Activated naive CD8-positive, alpha-beta T cell treated with anti-CD3 and anti-CD28 coated beads, Interleukin-2, amount 50 U/mL, for 16 hours (primary cell): ENCODE results near the gene TMEM125.

ENCODE experiments used
- DNase-seq: peaks from one replicate; pipeline ENCODE4 v3.0.0-alpha.2; 2020; ENCODE audit warnings: low read depth, low spot score

TMEM125 gene

DNA sequence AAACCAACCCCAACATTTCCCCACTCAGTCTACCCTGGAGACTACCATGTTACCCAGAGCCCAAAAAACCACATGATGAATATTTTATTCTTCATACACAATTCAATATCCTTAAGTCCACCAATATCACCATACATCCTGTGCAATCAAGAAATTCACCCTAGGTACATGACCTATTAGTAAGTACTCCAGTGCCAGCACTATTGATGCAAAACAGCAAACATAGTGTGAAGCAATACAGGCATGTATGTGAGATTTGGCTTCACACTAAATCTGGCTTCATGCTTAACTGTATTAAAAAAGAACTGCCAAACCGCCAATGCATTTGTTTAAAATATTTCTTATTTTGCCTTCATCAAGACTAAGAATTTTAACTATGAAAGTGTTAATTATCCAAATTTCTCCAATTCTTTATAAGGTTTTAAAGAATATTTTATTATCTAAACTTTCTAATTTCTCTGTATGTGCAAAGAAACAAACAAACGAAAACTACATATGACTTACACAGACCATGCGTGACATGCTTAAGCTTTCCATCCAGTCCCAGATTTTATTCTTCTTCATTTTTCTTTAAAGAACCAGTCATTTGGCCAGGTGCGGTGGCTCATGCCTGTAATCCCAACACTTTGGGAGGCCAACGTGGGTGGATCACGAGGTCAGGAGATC lies 22.4 kb upstream of the TMEM125 start:
- no peak for DNase-seq

DNA sequence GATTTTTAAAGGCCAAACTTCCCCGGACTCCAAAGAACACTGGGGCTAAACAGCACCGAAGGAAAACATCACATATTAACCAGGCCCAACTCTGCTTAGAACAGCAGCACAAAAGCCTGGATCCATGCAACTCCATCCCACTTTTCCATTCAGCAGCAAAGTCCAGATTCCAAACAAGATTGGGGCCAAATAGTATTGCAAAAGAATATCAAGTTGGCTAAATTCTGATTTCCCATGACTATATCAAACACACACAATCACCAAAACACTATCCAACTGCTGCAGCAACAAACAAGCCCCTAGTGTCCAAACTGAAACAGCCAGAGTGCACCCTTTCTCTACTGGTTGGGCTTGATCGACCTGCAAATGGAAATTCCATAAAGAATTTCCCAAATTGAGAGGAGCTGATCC lies 19.4 kb upstream of the TMEM125 start:
- no peak for DNase-seq

- no peak for DNase-seq
Measured at GRCh38 chr1:43251024-43251423, 18.8 kb upstream of the TMEM125 start.

DNA sequence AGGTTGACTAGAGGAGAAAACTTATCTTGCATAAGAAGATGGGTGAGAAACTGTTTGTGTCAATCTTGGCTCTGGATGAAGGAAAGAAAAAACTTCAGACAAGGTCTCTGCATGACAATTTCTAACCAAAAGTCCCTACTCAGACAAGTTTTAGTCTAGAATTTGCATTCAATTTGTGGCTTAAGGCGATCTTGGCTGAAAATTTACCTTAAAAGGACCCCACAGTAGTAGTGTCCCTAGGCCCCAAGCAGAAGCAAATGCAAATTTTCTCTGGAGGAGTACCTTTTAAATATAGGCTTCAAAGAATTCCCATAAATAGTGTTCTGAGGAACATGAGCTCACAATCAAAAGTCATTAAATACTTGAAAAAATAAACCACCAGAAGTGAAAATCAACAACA lies 17.6 kb upstream of the TMEM125 start:
- DNase-seq = no peak

DNA sequence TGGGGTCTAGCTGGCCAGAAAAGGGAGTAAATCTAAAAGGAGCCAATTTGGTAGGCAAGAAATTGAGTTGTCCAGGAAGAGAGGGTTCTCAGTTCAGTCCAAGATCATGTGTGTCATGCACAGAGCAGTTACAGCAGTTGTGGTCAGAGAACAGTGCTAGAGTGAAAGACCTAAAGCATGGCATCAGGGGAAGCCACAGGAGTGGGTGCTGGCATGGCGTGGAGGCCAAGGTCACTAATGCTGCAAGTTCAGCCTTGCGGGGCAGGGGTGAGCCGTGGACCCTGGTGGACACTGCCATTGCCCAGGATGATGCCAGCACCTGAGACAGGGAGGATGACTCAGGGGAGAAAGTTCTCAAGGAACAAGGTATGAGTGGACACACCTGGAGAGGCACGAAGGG lies 16.6 kb upstream of the TMEM125 start:
- DNase-seq = no peak

- no peak for DNase-seq
Measured at GRCh38 chr1:43253876-43254275, 15.9 kb upstream of the TMEM125 start.

DNA sequence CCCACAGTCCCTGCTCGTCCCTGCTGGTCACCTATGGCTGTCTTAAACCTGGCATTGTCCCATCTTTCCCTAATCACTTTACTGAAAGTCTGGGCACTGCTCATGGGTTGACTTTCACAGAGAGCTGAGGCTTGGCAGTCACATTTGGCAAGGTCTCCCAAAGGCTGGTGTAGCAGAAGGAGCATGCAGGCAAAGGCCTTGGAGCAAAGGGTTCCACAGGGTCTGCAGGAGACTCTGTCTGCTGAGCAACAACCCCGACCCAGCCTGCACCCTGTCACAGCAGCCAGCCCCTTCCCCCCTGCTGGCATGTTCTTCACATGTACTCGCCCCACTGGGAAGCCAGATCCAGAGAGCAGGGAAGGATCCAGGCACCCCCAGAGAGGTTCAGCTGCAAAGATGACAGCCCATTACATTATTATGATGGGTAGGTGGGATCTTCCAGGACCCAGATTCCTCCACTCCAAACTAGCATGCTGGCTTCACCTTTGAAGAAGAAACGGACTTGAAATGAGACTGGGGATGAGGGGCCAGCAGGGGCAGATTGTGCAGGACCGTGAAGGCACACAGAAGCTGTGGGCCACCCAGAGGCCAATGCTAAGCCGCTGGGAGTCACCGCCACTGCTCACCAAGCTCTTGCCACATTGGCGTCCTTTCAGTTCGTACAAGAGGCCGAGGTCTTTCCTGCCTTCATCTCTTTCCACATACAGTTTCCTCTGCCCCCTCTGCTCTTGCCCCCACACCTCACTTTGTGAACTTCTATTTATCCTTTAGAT lies 14.2 kb upstream of the TMEM125 start:
- DNase-seq = no peak

DNA sequence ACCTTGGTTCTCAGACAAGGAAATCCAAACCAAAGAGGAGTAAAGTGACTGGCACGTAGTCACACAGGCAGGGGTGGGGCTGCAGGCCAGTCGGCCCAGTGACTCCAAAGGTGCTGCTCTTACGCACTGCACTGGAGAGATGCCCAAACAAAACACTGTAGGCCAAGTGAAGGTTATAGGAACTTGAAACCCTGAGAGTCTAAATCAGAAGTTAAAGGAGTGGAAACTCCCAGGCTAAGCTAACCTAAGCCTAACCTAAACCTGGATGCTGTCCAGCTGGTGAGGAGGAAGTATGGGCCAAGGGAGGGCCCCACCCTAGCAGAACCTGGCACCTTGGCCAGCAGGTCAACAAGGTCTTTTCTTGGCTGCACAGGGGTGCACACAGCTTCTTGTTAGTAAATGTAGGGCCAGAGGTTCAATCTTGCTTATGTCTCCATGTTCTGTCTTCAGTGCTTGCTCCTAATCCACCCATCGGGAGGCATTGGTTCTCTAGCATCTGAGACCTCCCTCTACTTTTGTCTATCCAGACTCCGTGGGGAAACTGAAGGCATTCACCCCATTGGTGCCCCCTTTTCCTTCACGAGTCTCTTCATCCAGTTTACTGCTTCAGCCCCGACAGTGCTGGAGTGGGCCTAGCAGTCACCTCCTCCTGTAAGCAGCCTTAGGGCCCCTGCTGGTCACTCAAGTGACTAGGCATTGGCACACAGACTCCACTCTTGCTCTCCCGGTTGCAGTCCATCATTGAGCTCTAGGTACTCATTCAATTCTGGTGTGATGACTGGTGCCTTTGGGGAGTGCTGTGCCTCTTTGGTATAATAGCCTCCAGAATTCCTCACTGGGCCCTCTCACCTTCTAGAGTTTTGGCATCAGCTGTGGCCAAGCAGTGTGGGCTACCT lies 12.9 kb upstream of the TMEM125 start:
- no peak for DNase-seq

DNA sequence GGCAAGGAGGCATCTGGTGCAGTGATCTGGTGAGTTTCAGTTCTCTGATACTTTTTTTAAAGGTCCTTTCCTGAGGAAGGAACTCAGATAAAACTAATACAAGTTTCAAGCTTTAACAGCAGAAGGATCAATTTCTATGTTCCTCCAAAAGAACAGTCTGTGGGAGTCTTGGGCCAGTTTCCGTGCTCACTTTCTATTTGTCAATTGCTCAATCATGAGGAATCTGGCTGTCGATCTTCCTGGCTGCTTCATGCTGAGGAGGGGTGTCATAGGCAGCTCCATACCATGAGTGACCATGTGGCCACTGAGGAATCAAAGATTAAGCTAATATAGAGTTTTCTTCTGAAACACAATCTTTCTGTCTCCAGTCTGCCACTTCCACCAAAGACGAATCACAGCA lies 11.4 kb upstream of the TMEM125 start:
- DNase-seq = no peak

DNA sequence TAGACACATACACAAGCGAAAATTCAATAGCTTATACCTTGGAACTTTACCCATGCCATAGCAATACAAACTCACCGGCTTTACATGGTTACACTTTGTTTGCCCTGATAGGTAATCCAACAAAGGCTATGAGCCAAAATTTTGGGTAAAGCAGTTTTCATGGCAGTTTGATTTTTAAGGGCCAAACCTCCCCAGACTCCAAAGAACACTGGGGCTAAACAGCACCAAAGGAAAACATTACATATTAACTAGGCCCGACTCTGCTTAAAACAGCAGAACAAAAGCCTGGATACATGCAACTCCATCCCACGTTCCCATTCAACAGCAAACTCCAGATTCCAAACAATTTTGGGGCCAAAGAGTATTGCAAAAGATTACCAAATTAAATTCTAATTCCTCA lies 4.4 kb upstream of the TMEM125 start:
- no peak for DNase-seq

- no peak for DNase-seq
Measured at GRCh38 chr1:43266881-43267280, 2.9 kb upstream of the TMEM125 start.

DNA sequence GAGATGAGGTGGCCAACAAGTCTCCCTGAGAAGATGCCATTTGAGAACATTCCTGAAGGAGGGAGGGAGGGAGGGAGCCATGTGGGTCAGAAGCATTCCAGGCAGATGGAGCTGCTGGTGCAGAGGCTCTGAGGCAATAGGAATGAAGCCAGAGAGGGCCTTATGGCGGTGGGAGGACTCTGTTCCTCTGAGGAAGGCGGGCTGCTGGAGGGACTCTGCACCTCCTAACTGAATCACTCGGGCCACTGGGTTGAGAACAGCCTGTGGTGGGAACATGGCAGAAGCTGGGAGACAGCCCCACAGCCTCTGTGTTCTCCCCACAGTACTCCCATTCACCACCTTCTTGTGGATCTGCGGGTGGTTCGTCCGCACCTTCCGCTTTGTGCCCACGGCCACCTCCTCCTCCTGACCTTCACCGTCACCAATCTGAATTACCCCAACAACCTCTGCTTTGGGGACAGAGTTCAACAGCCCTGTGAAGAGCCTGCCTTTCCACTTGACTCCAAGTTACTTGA lies 2.4 kb upstream of the TMEM125 start:
- no peak for DNase-seq

- no peak for DNase-seq
Measured at GRCh38 chr1:43267818-43268425, 1.9 kb upstream of the TMEM125 start.

DNA sequence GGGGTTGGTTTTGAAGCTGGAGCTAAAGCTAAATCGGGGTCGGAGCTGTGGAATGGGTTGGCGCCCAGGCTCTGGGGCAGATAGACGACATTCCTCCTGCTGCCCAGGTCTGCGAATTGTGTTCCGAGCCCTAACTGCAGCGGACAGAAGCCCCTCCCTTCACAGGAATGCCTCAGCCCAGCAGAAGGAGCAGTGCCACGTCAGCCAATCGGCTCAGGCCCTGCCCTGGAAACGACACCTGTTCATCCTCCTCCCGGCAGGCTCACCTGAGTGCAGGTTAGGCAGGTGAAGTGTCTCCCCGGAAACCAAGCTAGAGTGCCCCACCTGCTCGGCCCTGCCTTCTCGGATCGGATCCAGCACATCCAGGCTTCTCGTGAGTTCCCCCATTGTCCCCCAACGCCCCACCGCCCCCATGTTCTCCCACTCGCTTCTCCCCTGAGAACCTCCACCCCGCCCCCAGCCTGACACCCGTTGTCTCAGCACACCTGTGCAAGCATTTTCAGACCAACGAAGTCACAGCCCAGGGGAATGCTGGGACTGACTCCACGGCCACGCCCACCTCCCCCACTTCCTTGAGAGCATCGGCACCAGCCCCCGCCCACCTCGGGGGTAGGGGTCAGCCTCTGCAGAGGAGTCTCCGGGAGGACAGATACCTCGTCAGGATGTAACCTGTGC lies 775 bp downstream of the TMEM125 start:
- DNase-seq = no peak

DNA sequence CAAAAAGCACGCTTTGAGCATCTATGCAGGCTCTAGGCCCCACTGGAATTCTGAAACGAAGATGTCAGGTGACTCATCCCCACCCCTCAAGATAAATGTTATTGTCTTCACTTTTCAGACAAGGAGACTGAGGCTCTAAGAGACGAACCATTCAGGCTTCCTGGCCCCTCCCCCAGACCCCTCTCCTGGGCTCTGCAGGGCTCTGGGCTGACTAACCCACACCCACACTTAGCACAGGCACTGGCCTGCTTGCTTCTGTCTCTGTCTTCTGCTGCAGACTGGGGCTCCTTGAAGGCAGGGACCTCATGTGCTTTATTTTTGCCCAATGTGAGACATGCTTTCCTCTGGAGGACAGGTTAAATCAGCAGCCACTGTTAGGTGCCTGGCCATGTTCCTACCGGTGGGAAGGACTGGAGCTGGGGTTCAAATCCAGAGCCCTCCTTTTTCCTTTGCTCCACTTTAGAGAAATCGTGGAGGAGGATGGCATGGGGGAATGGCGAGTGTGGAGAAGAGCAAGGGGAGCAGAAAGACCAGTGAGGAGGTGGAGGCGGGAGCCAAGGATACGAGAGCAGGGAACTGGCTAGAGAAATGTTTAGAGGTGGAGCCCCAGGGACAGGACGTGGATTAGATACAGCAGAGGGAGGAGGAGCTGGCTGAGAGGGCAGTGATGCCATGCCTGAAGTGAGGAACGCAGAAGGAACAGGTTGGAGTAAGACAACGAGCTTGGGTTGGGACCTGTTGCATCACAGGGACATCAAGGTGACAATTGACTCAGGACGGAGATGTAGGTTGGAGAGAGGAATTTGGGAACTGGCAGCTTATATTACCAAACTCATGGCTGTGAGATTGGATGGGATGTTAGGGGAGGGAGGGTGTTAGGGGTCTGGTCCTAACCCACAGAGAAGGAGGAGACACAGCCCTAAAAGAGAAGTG lies 1.7 kb downstream of the TMEM125 start:
- no peak for DNase-seq

- DNase-seq = no peak
Measured at GRCh38 chr1:43272161-43272560, 2.4 kb downstream of the TMEM125 start.

- DNase-seq = no peak
Measured at GRCh38 chr1:43272576-43273571, 3.1 kb downstream of the TMEM125 start.

- no peak for DNase-seq
Measured at GRCh38 chr1:43273708-43274107, 3.9 kb downstream of the TMEM125 start.
